ENCODE data around the gene GTSF1L. TPM values are rescaled to one million over a fixed set of nuclear protein-coding genes. Genes with fewer than 3 reads are reported as not detected.

GTSF1L gene
- total and polyA plus RNA-seq, 9 of the 15 experiments (the other 6 are each of a cell fraction or from before 2014, with no cell fraction given) = not detected

GRCh38 chr20:43731469-43731868 lies 4.7 kb upstream of the GTSF1L start (continued):
- TF ChIP-seq JUND (IDR thresholded peaks at IDR 0.05; ENCODE audit: borderline replicate concordance, low read depth, low read length) (peak; percentile 73), JUND (tag; IDR thresholded peaks at IDR 0.05; ENCODE audit: borderline replicate concordance, low read depth, low read length) (peak; percentile 64; the same call in 2 of the 3 replicates), ZNF75A (CRISPR knock-in tag; IDR thresholded peaks at IDR 0.05) (no peak), ATF3 (IDR thresholded peaks at IDR 0.05) (peak; percentile 92), ATF3 (CRISPR knock-in tag; conservative IDR thresholded peaks at IDR 0.05) (no peak), MAFK (IDR thresholded peaks at IDR 0.05; ENCODE audit: low read length) (peak; percentile 100), CBFA2T2 (conservative IDR thresholded peaks at IDR 0.05) (0 out of 2 replicates have a peak, but pooled peaks have one; percentile 8), PCBP1 (IDR thresholded peaks at IDR 0.05; ENCODE audit: low read depth, low read length, poor library complexity, severe bottlenecking) (no peak), RBM14 (IDR thresholded peaks at IDR 0.05; ENCODE audit: borderline replicate concordance, insufficient read depth, low read depth, low read length) (no peak), NFE2 (IDR thresholded peaks at IDR 0.05; ENCODE audit: low read depth) (peak; percentile 63; the same call in 1 of the 2 replicates), ATF7 (IDR thresholded peaks at IDR 0.05) (peak; percentile 75), RNF219 (CRISPR knock-in tag; IDR thresholded peaks at IDR 0.05) (no peak), ID3 (CRISPR knock-in tag; IDR thresholded peaks at IDR 0.05) (no peak), ID3 (tag; IDR thresholded peaks at IDR 0.05) (no peak), C11orf30 (IDR thresholded peaks at IDR 0.05; ENCODE audit: low read depth) (peak; percentile 99), PHF21A (IDR thresholded peaks at IDR 0.05; ENCODE audit: borderline replicate concordance, low read depth) (no peak), KAT7 (CRISPR knock-in tag; IDR thresholded peaks at IDR 0.05; ENCODE audit: borderline replicate concordance) (no peak), HNRNPH1 (optimal IDR thresholded peaks at IDR 0.05; ENCODE audit: low read depth, low read length) (no peak), HMG20B (CRISPR knock-in tag; IDR thresholded peaks at IDR 0.05) (no peak), YBX1 (IDR thresholded peaks at IDR 0.05) (no peak), ARID3A (IDR thresholded peaks at IDR 0.05; ENCODE audit: borderline replicate concordance, low read depth, low read length) (no peak), MAFF (IDR thresholded peaks at IDR 0.05; ENCODE audit: low read length) (peak; percentile 99), ARID1B (IDR thresholded peaks at IDR 0.05) (0 out of 2 replicates have a peak, but pooled peaks have one; percentile 9), ELK1 (CRISPR knock-in tag; IDR thresholded peaks at IDR 0.05) (no peak), ATF1 (CRISPR knock-in tag; IDR thresholded peaks at IDR 0.05) (no peak), ATF1 (tag; IDR thresholded peaks at IDR 0.05) (peak; percentile 67)
